Adipocyte (in vitro differentiated cells): Measurements from ENCODE around the gene ATP5F1B.

Experiments used
- DNase-seq: peaks from one replicate; pipeline ENCODE4 v3.0.0-alpha.2; 2015; ENCODE audit warnings: low read depth
- H3K27me3 ChIP-seq: replicated peaks from 2 replicates; pipeline ENCODE4 v1.7.0; 2013; ENCODE audit warnings: mild to moderate bottlenecking, low read length, moderate library complexity; ENCODE audit not compliant: control insufficient read depth, insufficient read depth
- H3K36me3 ChIP-seq: 2 replicates; pipeline ENCODE4 v1.7.0; 2013; ENCODE audit warnings: low read length, mild to moderate bottlenecking, moderate library complexity; ENCODE audit not compliant: control insufficient read depth, insufficient read depth, severe bottlenecking
- H3K4me1 ChIP-seq: 2 replicates; pipeline ENCODE4 v1.7.0; 2013; ENCODE audit warnings: mild to moderate bottlenecking, low read length, moderate library complexity; ENCODE audit not compliant: control insufficient read depth, insufficient read depth
- H3K4me3 ChIP-seq: 2 replicates; pipeline ENCODE4 v1.7.0; 2013; ENCODE audit warnings: mild to moderate bottlenecking, low read length, moderate library complexity
- H3K9ac ChIP-seq: 2 replicates; pipeline ENCODE4 v1.7.0; 2013; ENCODE audit warnings: mild to moderate bottlenecking, low read length, moderate library complexity
- H3K9me3 ChIP-seq: 2 replicates; pipeline ENCODE4 v1.7.0; 2013; ENCODE audit warnings: mild to moderate bottlenecking, low read length, moderate library complexity; ENCODE audit not compliant: control insufficient read depth

ATP5F1B gene

DNA sequence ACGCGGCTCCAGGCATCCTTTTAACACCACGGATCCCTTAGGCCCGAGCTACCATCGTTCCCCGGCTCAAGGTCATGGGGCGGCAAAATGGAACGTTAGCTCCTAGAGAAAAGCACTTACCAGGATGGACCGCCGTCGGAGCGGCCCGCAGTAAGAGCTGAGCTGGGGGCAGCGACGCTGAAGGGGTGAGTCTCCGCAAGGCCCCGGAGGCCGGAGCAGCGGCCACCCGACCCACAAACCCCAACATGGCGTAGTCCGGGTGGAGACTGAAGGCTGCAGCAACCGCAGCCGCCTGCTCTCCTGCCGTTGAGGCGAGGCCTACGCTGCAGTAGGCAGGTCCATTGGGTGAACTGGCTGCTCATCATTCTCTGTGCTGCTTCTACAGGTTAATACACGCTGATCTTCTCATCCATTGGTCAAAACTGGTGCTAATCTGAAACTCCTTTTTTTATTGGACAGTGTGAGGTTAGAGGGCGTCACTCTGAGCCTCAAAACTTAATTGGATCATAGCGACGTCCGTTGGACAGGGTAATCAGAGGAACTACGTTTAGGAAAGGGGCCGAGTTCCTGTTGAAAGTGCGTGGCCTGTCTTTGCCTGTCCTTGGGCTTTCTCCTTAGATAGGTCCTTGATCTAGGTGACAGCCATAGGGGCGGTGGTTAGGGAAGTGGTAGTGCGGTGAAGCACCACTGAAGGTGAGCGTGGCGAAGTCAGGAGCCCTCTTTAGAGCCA lies at the start of gene ATP5F1B:
ATP5F1B (minus strand) TSS at position 268 of the 730 bp plus-strand sequence; CDS start at position 247, 21 bp downstream.
- H3K4me1 ChIP-seq: peaks cover 26% of the 10 kb centered on the region
- H3K27me3 ChIP-seq: no peaks in the 10 kb centered on the region
- peaks cover 39% of the 10 kb centered on the region for H3K36me3 ChIP-seq
- DNase-seq: peak; percentile 99
- peak within 1 kb of the TSS; percentile 100 for H3K4me3 ChIP-seq
- H3K9ac ChIP-seq: peak within 1 kb of the TSS; percentile 100
- H3K9me3 ChIP-seq: no peaks in the 10 kb centered on the region

DNA sequence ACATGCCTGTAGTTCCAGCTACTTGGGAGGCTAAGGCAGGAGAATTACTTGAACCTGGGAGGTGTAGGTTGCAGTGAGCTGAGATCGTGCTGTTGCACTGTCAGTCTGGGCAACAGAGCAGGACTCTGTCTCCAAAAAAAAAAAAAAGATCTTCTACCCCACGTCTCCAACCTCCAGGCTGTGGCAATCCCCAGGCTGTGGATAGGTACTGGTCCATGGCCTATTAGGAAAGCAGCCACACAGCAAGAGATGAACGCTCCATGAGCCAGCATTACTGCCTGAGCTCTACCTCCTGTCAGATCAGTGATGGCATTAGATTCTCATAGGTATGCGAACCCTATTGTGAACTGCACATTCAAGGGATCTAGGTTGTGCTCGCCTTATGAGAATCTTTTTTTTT lies 48.4 kb upstream of the ATP5F1B start:
- no peak for DNase-seq
- Histone ChIP-seq H3K4me1 (peaks cover 2% of the 10 kb centered on the region), H3K36me3 (no peaks in the 10 kb centered on the region), H3K9me3 (no peaks in the 10 kb centered on the region), H3K27me3 (no peaks in the 10 kb centered on the region), H3K9ac (no peak overlapping the region), H3K4me3 (no peak overlapping the region)

DNA sequence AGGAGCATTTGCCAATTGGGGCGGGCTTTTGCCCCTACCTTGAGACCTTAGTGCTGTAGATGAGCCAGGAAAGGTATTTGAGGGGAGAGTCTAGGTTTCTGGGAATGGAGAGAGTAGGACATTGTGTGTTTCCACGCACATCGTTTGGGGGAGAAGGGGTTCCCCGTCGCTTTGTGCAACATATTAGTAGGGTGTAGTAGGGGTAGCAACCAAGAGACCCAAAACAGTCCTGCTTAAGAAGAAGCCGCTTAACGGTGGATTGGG lies 43.0 kb upstream of the ATP5F1B start:
- peaks cover 22% of the 10 kb centered on the region for H3K4me1 ChIP-seq
- peak overlapping the region; percentile 94 for H3K9ac ChIP-seq
- no peaks in the 10 kb centered on the region for H3K9me3 ChIP-seq
- no peak for DNase-seq
- H3K36me3 ChIP-seq: no peaks in the 10 kb centered on the region
- H3K4me3 ChIP-seq: peak overlapping the region; percentile 91
- no peaks in the 10 kb centered on the region for H3K27me3 ChIP-seq

DNA sequence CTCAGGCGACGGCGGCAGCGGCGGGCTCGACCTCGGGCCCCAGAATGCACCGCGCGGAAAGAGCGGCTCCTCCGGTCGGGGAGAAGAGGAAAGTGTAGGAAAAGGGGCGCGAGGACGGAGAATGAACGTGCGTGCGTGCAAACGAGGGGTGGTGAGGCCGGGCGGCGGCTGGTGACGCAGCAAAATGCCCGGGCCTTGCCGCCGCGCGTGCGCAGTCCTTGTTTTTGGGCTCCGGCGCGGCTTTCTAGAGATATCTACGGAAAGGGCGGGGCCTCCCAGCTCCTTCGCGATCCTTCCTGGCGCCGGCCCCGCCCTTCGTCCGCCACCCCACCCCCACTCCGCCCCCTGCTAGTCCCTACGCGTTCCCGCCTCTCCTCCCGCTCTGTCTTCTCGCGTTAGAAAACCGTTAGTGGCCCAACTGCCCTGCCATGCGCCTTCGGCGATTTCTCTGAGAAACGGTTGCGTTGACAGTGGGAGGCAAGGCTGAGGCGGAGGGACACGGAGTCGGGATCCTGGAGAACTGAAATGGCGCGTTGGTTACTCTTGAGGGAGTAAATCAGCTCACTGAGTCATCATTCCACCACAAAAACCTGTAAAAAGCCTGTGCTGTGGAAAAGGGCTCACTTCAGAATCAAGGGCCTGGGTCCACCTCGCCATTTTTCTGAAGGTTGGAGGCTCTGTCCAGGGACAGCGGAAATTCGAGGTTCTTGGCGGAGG lies 42.5 kb upstream of the ATP5F1B start, which contains the start of gene PTGES3:
PTGES3 (minus strand) TSS at position 156 of the 717 bp plus-strand sequence. CDS start 285 bp downstream, outside the sequence.
- Histone ChIP-seq H3K36me3 (no peaks in the 10 kb centered on the region), H3K4me3 (peak within 1 kb of the TSS; percentile 98), H3K27me3 (no peaks in the 10 kb centered on the region), H3K9ac (peak within 1 kb of the TSS; percentile 100), H3K9me3 (no peaks in the 10 kb centered on the region), H3K4me1 (peaks cover 23% of the 10 kb centered on the region)
- DNase-seq: peak; percentile 99

DNA sequence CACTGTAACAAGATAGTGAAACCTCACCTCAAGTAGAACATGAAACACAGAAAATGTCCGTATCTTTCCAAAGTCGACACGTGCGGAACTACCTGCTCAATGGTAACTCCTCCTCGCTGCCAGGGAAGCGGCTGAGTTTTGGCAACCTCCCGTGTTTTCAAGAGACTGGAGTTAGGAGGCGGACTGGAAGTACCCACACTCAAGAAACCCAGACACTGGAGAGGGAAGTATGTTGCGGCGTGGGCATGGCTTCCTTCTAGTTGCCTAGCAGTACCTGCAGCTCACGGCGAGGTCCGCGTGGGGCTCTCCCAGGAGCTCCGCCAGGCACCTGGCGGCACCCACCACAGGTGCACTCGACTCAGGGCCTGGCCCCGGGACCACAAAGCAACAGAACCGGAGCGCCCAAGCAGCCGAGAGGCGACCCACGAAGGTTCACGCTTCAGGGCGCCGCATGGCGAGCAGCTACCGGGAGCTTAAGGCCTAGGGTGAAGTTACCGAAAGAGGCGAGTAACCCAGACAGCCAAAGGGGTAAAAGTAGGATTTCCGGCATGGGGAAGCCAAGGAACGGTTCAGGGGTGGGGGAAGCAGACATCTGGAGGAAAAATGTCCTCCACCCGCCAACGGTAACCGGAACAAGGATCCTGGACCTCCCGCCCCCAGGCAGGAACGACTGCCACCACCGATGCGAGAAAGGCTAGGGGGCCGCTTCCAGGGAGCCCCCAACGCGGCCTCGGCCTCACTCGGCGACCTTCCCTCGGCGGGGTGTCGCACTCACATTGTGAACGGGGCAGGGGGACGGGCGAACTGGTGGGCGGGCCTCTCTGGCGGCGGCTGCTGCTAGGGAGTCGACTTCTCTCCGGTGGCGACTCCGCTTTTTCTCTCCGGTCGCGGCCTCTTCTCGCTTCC lies 41.7 kb upstream of the ATP5F1B start:
- H3K9me3 ChIP-seq: no peaks in the 10 kb centered on the region
- peaks cover 23% of the 10 kb centered on the region for H3K4me1 ChIP-seq
- H3K9ac ChIP-seq: peak overlapping the region; percentile 100
- no peaks in the 10 kb centered on the region for H3K36me3 ChIP-seq
- H3K27me3 ChIP-seq: no peaks in the 10 kb centered on the region
- H3K4me3 ChIP-seq: peak overlapping the region; percentile 98
- DNase-seq: peak; percentile 55

DNA sequence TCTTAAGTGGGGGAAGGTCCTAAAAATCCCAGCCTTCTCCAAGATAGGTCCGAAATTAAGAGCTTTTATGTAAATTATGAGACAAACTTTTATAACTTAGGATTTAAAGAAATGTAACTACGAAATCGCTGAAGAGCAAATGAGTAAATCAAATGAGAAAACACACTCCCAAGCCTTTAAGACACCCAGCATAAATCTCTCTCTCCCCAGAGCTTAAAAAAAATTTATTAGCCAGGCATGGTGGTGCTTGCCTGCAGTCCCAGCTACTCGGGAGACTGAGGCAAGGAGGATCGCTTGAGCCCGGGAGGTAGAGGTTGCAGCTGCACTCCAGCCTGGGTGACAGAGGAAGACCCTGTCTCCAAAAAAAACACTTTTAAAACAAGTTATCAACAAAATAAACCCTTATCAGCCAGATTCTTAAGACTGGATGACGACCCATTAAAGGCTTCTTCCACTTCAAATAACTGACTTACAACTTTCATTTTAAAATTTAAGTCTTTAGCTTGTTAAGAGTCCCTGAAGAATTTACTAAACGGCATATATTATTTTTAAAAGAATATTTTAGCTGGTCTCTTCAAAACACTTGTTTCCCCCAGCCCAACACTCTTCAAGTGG lies 39.1 kb upstream of the ATP5F1B start:
- Histone ChIP-seq H3K9ac (peak overlapping the region; percentile 69), H3K4me3 (peak overlapping the region; percentile 98), H3K36me3 (peaks cover 8% of the 10 kb centered on the region), H3K27me3 (no peaks in the 10 kb centered on the region), H3K4me1 (peaks cover 23% of the 10 kb centered on the region), H3K9me3 (no peaks in the 10 kb centered on the region)
- DNase-seq: no peak

DNA sequence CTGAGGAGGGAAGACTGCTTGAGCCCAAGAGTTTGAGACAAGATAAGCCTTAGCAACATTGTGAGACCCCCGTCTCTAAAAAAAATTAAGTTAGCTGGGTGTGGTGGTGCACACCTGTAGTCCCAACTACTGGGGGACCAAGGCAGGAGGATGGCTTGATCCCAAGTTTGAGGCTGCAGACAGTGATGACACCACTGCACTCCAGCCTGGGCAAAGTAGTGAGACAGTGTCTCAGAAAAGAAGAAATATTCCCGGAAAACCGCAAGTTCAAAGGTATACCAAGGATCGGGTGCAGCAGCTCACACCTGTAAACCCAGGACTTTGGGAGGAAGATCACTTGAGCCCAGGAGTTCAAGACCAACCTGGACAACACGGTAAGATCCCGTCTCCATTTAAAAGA lies 36.5 kb upstream of the ATP5F1B start:
- Histone ChIP-seq H3K36me3 (peaks cover 17% of the 10 kb centered on the region), H3K9ac (no peak overlapping the region), H3K4me1 (peaks cover 13% of the 10 kb centered on the region), H3K9me3 (no peaks in the 10 kb centered on the region), H3K27me3 (no peaks in the 10 kb centered on the region), H3K4me3 (no peak overlapping the region)
- no peak for DNase-seq

DNA sequence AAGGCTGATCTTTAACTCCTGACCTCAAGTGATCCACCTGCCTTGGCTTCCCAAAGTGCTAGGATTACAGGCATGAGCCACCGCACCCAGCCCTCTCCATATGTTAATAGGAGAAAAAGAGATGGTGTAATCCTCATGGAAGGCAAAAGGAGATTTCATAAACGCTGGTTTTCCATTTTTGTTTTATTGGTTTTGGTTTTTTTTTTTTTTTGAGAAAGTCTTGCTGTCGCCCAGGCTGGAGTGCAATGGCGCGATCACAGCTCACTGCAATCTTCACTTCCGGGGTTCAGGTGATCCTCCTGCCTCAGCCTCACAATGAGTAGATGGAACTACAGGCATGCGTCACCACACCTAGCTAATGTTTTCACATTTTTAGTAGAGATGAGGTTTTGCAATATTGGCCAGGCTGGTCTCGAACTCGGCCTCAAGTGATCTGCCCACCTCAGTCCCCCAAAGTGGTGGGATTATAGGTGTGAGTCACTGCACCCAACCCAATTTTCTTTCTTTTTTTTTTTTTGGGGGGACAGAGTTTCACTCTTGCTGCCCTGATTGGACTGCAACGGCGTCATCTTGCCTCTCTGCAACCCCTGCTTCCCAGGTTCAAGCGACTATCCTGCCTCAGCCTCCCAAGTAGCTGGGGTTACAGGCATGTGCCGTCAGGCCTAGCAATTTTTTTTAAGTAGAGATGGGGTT lies 34.2 kb upstream of the ATP5F1B start:
- peaks cover 10% of the 10 kb centered on the region for H3K4me1 ChIP-seq
- peaks cover 17% of the 10 kb centered on the region for H3K36me3 ChIP-seq
- DNase-seq: no peak
- no peak overlapping the region for H3K9ac ChIP-seq
- H3K27me3 ChIP-seq: no peaks in the 10 kb centered on the region
- no peak overlapping the region for H3K4me3 ChIP-seq
- no peaks in the 10 kb centered on the region for H3K9me3 ChIP-seq

DNA sequence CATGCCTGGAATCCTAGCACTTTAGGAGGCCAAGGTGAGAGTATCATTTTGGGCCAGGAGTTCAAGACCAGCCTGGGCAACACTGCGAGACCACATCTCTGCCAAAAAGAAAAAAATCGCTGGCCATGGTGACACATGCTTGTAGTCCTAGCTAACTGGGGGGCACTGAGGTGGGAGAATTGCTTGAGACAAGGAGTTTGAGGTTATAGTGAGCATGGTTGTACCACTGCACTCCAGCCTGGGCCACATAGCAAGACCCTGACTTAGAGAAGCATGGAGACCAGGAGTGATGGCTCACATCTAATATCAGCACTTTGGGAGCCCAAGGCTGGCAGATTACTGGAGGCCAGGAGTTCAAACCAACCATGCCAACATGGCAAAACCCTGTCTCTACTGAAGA lies 33.1 kb upstream of the ATP5F1B start:
- Histone ChIP-seq H3K4me3 (no peak overlapping the region), H3K9ac (no peak overlapping the region), H3K9me3 (no peaks in the 10 kb centered on the region), H3K36me3 (peaks cover 17% of the 10 kb centered on the region), H3K4me1 (peaks cover 1% of the 10 kb centered on the region), H3K27me3 (no peaks in the 10 kb centered on the region)
- DNase-seq: no peak

DNA sequence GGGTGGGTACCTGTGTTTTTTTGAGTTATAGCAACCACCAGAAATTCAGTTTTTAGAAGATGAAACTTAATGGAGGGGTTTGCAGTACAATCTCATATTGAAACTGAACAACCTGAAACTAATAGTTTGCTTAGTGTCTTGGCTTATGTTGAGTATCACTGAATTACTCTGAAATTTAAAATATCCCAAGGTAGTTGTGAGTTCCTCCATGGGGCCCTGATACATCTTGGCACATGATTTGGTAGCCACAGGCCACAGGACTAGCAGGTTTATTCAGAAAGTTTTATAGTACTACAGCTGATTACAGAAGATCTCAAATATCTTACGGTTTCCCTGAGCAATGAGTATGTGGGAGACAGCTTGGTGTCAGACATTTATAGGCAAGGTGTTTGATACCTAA lies 31.9 kb upstream of the ATP5F1B start:
- DNase-seq: no peak
- no peak overlapping the region for H3K4me3 ChIP-seq
- no peaks in the 10 kb centered on the region for H3K9me3 ChIP-seq
- peaks cover 20% of the 10 kb centered on the region for H3K36me3 ChIP-seq
- H3K4me1 ChIP-seq: no peaks in the 10 kb centered on the region
- no peaks in the 10 kb centered on the region for H3K27me3 ChIP-seq
- no peak overlapping the region for H3K9ac ChIP-seq
